HG02759 (cell line): ENCODE data around the gene SEM1.
"Not testable (repeated sequence)": the region's sequence is repeated elsewhere in the genome, so short reads cannot be mapped to it uniquely, and the experiment has no call there.

ENCODE experiments used
- ATAC-seq: cut with Tn5 transposase; IDR thresholded peaks from one replicate; pipeline ENCODE4 v1.9.1; 2021; ENCODE audit warnings: mild to moderate bottlenecking, moderate library complexity; ENCODE audit not compliant: unreplicated experiment

Gene SEM1

DNA sequence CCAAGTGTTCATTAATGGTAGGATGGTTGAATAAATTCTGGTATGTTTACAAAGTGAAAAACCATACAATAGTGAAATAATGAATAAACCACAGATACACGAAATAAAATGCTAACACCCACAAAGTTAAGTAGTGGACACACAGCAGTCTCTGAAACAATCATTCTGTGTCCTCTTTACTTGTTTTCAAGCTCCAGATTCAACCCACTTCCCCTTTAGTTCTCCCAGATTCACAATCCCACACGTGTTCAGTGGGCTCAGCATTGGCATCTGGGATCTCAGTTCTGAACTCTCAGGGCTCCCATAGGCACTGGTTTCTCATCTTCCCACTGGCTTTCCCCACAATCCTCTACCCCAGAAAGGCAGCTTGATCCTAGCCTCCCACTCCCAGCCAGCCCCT lies 44.9 kb downstream of the SEM1 start:
- no peak for ATAC-seq

DNA sequence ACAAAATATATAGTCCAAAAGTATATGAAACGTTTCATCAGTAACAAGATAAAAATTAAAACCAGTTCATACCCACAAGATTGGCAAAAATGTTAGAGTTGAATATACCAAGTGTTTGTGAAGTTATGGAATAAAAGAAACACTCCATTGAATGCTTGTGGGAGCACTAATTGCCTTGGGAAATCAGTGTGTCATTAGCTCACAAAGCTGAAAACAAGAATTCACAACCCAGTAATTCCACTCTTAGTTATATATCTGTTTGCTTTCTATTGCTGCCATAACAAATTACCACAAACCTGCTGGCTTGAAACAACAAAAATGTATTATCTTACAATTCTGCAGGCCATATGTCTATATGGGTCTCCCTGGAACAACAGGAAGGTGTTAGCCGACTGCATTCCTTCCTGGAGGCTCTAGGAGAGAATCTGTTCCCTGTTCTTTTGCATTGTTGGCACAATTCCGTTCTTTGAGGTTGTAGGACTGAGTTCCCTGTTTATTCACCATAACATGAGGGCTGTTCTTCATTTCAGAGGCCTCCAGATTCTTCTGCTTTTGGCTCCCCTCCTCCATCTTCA lies 45.7 kb downstream of the SEM1 start:
- ATAC-seq: no peak

DNA sequence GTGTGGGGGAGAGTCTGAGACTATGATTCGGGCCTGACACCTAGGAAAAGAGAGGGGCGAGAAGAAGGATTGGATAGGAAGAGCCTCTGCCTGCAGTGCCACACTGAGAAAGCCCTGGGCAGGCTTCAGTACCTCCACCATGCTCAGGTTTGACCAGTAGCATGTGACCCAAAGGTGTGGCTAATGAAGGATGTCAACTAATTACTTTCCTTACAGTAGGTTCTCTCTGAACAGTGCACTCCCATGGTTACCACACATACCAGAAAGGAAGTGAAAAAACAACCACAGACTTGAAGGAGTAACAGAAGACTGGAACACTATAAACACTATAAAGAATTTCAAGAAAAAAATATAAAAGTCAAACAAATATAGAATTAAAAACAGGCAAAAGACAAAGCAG lies 46.2 kb downstream of the SEM1 start:
- ATAC-seq: peak; percentile 96

DNA sequence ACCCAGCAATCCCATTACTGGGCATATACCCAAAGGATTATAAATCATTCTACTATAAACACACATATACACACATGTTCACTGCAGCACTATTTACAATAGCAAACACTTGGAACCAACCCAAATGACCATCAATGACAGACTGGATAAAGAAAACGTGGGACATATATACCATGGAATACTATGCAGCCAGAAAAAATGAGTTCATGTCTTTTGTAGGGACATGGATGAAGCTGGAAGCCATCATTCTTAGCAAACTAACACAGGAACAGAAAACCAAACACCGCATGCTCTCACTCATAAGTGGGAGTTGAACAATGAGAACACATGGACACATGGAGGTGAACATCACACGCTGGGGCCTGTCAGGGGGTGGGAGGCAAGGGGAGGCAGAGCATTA lies 47.5 kb downstream of the SEM1 start:
- not testable (repeated sequence) for ATAC-seq

DNA sequence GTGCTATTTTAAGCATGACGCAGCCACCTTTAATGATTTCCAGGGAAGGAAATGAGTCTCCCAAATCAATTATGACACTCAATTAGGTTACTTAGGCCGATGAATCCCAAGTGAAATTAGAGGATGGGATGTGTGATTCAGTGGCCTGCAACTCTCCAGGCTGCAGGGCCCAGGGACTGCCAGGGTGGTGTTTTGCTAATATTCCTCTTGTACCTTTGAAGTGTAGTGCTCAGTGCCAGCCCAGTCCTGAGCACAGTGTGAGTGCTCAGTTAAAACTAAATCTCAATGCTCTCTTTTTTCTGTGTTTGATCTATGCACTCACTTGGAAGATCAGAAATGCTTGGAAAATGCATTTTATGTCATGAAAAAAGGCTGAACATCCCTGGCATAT lies 51.6 kb downstream of the SEM1 start:
- ATAC-seq: no peak

DNA sequence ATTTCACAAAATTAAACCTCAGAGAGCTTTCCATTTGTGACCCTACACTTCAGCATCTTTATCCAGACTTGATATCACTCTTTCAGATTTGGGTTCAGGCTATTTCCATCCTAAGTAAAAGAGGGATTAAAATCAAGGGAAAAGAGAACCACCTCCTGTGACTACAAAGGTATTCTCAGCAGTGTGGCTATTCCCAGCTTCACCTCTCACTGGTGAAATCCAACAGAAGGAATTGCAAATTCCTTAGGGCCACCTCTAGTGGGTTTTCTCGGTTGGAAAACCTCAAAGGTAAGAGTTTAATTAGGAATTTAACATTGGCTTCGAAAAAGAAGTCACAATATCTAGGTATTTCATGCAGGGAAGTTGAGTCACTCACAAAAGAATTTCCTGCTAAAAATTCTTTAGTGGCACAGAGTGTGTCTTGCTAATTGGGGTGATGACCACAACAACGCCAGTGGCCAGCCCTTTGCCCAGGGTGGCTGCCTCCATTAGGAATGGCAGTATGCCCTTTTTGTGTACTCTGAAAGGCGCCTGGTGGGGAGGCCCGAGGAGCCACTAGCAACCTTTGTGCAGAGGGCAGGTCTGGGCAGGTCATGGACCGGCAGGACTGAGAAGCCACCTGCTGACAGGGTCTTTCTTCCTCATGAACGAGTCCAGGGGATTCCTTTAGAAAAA lies 52.2 kb downstream of the SEM1 start:
- no peak for ATAC-seq

DNA sequence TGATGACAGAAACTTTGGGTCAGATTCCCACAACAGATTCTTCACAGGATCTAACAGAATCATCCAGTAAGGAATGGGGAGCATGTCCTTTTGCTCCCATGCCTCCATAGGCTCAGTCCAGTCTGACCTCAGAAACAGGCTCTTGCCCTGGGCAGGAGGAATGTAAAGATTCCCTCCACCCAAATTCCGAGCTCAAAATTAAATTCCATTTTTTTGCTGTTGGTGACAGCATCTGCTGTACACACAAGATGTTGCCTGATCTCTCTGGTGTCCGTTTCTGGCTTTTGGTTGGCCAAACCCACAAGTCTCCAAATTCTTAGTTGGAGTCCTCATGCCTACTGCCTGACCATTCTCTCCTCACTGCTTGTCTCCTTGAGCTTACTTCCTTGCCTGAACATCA lies 53.7 kb downstream of the SEM1 start:
- ATAC-seq: no peak

DNA sequence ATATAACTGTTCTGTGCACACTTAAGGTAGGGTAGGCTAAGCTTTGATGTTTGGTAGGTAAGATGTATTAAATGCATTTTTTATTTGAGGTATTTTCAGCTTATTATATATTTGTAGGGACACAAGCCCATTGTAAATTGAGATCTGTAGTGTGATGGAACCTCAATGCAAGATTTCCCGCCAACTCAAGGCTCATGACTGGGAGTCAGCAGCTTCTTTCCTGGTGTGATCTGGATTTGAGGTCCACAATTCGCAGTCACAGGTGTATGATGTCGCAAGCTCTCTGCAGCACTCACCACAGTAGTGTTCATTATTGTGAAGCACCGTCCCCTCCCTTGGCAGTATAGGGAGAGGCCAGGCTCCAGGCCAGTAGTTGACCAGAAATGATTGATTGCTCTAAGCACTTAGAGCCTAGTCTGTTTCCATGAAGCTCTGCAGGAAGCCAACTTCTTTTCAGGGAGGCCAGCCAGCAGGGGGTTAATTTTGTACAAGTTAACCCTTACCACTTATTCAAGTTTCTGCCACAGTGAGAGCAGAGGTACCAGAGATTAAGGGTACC lies 54.9 kb downstream of the SEM1 start:
- ATAC-seq: no peak

DNA sequence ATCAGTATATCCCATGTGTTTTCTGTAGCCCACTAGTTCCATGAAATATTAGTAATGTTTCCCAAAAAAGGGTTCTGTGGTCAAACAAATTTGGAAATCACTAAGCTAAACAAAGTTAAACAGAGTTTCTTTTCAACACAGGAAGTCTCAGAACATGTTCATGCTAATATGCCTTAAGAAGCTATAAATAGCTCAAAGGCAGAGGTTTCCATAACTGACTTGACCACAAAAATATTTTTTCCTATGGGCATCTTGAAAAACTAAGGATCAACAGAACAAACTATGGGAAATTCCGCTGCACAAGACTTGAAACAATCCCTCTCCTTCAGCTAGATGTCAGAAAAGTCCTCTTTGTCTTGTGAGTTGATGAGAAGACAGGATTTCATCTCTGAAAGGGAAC lies 59.7 kb downstream of the SEM1 start:
- ATAC-seq: no peak

DNA sequence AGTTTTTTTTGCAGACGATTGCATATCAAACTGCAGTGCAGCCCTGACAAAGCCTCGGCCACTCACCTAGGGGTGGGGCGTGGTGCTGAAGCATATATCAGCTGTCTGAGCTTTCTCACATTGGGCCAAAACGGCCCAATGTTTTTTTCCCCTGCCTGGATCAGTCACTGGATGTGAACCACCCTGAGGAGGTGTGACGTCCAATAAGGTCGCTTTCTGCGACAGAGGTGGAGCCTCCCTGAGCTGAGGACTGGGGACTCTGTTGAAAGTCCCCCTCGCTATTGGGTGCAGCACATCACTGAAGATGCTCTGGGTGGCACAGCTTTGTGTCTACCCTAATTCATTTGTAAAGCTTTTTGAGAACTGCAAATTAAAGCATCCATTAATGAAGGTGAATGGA lies 60.9 kb downstream of the SEM1 start:
- ATAC-seq: no peak

DNA sequence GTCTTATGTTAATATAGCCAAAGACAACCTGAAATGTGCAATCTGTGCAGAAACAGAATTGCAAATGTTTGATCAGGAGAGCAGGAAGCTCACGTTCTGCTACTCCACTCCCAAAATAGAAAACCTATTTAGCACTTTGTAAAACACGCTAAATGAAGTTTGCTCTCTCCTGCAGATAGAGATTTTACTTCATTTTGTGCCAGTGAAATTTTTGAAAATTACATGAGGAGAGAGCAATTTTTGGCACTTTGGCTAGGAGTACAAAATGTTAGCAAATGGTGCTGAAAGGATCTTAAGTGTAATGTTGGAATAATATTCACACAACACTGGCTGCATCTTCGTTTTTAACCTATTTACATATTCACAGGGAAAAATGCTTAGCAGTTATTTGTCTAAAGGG lies 61.9 kb downstream of the SEM1 start:
- ATAC-seq: no peak

DNA sequence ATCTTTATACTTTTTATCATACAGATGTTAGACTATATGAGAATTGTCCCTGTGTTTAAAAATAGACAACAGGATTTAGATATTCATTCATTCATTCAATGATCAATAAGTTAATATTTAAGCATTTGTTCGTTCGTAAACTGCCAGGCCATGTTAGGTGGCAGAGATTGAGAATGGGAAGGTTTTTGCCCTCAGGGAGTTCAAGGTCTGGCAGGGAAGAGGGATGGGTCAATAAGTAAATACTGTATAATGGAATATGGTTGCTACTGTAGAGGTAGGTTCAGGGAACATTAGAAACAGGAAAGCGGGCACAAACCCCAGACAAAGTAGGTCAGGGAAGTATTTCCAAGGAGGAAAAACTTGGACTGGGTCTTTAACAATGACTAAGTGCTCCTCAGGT lies 64.6 kb downstream of the SEM1 start:
- no peak for ATAC-seq

DNA sequence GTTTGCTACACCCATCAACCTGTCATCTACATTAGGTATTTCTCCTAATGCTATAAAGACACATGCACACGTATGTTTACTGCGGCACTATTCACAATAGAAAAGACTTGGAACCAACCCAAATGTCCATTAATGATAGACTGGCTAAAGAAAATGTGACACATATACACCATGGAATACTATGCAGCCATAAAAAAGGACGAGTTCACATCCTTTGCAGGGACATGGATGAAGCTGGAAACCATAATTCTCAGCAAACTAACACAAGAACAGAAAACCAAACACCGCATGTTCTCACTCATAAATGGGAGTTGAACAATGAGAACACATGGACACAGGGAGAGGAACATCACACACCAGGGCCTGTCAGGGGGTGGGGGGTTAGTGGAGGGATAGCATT lies 66.2 kb downstream of the SEM1 start:
- not testable (repeated sequence) for ATAC-seq

DNA sequence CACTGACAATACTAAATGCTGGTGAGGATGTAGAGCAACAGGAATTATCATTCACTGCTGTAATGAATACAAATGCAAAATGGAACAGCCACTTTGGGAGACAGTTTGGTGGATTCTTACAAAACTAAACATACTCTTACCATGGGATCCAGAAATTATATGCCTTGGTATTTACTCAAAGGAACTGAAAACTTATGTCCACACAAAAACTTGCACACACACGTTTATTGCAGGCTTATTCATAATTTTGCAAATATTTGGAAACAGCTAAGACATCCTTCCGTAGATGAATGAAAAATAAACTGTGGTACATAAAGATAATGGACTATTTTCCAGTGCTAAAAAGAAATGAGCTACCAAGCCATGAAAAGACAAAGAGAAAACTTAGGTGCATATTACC lies 69.6 kb downstream of the SEM1 start:
- no peak for ATAC-seq
